SK-N-SH (cell line): ENCODE measurements around the gene CCDC122.

Experiments
- EP300 ChIP-seq, 2 experiments: IDR thresholded peaks; 2 replicates each; pipeline versions ENCODE4 v1.4.0 to v1.6.1; 2012; ENCODE audit warnings: borderline replicate concordance in 1 of 2, low read depth in 1 of 2, low read length in 1 of 2
- EZH2phosphoT487 ChIP-seq: fragments of 200-600 bp; sonication (generic); IDR thresholded peaks from 2 replicates; pipeline ENCODE4 v1.6.1; 2017; ENCODE audit warnings: low read depth, mixed run types, mild to moderate bottlenecking, antibody characterized with exemption, moderate library complexity, borderline replicate concordance
- GATA2 ChIP-seq: sonication (generic); formaldehyde crosslinking; IDR thresholded peaks from 2 replicates; pipeline ENCODE4 v1.5.0; 2020; ENCODE audit warnings: mild to moderate bottlenecking, missing genetic modification reagents
- IRF3 ChIP-seq: fragments of 150-350 bp; IDR thresholded peaks from 2 replicates; pipeline ENCODE4 v1.6.1; 2016; ENCODE audit warnings: mild to moderate bottlenecking, low read depth, low read length
- MAX ChIP-seq: IDR thresholded peaks from 2 replicates; pipeline ENCODE4 v1.4.0; 2012; ENCODE audit warnings: low read depth
- POLR2AphosphoS5 ChIP-seq: IDR thresholded peaks from 2 replicates; pipeline ENCODE4 v1.6.1; 2012; ENCODE audit warnings: low read depth, low read length
- REST ChIP-seq: IDR thresholded peaks from 2 replicates; pipeline ENCODE4 v1.6.1; 2012; ENCODE audit warnings: mild to moderate bottlenecking, low read depth, low read length, moderate library complexity
- SIN3A ChIP-seq: IDR thresholded peaks from 2 replicates; pipeline ENCODE4 v1.6.1; 2012; ENCODE audit warnings: low read depth, mild to moderate bottlenecking, low read length, moderate library complexity, borderline replicate concordance
- TCF12 ChIP-seq: IDR thresholded peaks from 2 replicates; pipeline ENCODE4 v1.4.0; 2012
- TF ChIP-seq, protein P1 (sequence below): fragments of 200-600 bp; sonication (generic); IDR thresholded peaks from 2 replicates; pipeline ENCODE4 v1.6.1; 2017; ENCODE audit warnings: antibody characterized with exemption, mild to moderate bottlenecking, moderate library complexity
- TF ChIP-seq, protein P2 (sequence below): fragments of 150-350 bp; IDR thresholded peaks from 2 replicates; pipeline ENCODE4 v1.6.1; 2017; ENCODE audit warnings: antibody characterized with exemption, low read length, low read depth, borderline replicate concordance

GRCh38 chr13:43877766-43878165 is 1.8 kb downstream of the CCDC122 start:
- TF ChIP-seq REST (no peak), IRF3 (no peak), POLR2AphosphoS5 (no peak; the same call in 1 of the 2 replicates), TCF12 (no peak), SIN3A (no peak), MAX (no peak), EP300 (IDR thresholded peaks at IDR 0.05; ENCODE audit: borderline replicate concordance in 1 of 2, low read depth in 1 of 2, low read length in 1 of 2) (no peak), GATA2 (CRISPR knock-in tag) (no peak), EZH2phosphoT487 (no peak)
- TF ChIP-seq, protein P1, sequence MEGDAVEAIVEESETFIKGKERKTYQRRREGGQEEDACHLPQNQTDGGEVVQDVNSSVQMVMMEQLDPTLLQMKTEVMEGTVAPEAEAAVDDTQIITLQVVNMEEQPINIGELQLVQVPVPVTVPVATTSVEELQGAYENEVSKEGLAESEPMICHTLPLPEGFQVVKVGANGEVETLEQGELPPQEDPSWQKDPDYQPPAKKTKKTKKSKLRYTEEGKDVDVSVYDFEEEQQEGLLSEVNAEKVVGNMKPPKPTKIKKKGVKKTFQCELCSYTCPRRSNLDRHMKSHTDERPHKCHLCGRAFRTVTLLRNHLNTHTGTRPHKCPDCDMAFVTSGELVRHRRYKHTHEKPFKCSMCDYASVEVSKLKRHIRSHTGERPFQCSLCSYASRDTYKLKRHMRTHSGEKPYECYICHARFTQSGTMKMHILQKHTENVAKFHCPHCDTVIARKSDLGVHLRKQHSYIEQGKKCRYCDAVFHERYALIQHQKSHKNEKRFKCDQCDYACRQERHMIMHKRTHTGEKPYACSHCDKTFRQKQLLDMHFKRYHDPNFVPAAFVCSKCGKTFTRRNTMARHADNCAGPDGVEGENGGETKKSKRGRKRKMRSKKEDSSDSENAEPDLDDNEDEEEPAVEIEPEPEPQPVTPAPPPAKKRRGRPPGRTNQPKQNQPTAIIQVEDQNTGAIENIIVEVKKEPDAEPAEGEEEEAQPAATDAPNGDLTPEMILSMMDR = no peak
- TF ChIP-seq, protein P2, sequence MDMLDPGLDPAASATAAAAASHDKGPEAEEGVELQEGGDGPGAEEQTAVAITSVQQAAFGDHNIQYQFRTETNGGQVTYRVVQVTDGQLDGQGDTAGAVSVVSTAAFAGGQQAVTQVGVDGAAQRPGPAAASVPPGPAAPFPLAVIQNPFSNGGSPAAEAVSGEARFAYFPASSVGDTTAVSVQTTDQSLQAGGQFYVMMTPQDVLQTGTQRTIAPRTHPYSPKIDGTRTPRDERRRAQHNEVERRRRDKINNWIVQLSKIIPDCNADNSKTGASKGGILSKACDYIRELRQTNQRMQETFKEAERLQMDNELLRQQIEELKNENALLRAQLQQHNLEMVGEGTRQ = no peak
